ENCODE data around the gene POU3F2.

Gene POU3F2

GRCh38 chr6:98831057-98831958 is 3.1 kb upstream of the POU3F2 start:
- DNase-seq, result no peak

- DNase-seq, result no peak
Observed at GRCh38 chr6:98831959-98832283, 2.5 kb upstream of the POU3F2 start.

- DNase-seq, result no peak
Observed at GRCh38 chr6:98832284-98833056, 1.9 kb upstream of the POU3F2 start.

- DNase-seq, result no peak
Observed at GRCh38 chr6:98833057-98833306, 1.4 kb upstream of the POU3F2 start.

- DNase-seq, result no peak
Observed at GRCh38 chr6:98833307-98834059, 891 bp upstream of the POU3F2 start.

- no peak for DNase-seq
Observed at GRCh38 chr6:98835149-98836024, 1.0 kb downstream of the POU3F2 start.

- DNase-seq, result no peak
Observed at GRCh38 chr6:98836025-98836961, 1.9 kb downstream of the POU3F2 start.

- DNase-seq, result no peak
Observed at GRCh38 chr6:98836962-98837944, 2.9 kb downstream of the POU3F2 start.

GRCh38 chr6:98838032-98838431 is 3.7 kb downstream of the POU3F2 start:
- no peak for DNase-seq

- no peak for DNase-seq
Observed at GRCh38 chr6:98838975-98839374, 4.6 kb downstream of the POU3F2 start.

- no peak for DNase-seq
Observed at GRCh38 chr6:98839781-98840361, 5.5 kb downstream of the POU3F2 start.

GRCh38 chr6:98840385-98840784 is 6.0 kb downstream of the POU3F2 start:
- no peak for DNase-seq

- no peak for DNase-seq
Observed at GRCh38 chr6:98840996-98841513, 6.7 kb downstream of the POU3F2 start.

GRCh38 chr6:98841621-98842341 is 7.4 kb downstream of the POU3F2 start:
- no peak for DNase-seq

- no peak for DNase-seq
Observed at GRCh38 chr6:98842342-98843180, 8.2 kb downstream of the POU3F2 start.

- no peak for DNase-seq
Observed at GRCh38 chr6:98843271-98844243, 9.2 kb downstream of the POU3F2 start.
